HG03175 (cell line): ENCODE measurements around the gene LCT.

Experiments
- ATAC-seq: cut with Tn5 transposase; IDR thresholded peaks from one replicate; pipeline ENCODE4 v1.9.1; 2021; ENCODE audit warnings: mild to moderate bottlenecking, moderate library complexity; ENCODE audit not compliant: unreplicated experiment

The LCT gene

GRCh38 chr2:135744760-135745314 lies 92.1 kb downstream of the LCT start:
- no peak for ATAC-seq

GRCh38 chr2:135743860-135744259 lies 93.1 kb downstream of the LCT start:
- no peak for ATAC-seq

- ATAC-seq = peak; percentile 18
These were observed 94.6 kb downstream of the LCT start for GRCh38 chr2:135742325-135742757.

DNA sequence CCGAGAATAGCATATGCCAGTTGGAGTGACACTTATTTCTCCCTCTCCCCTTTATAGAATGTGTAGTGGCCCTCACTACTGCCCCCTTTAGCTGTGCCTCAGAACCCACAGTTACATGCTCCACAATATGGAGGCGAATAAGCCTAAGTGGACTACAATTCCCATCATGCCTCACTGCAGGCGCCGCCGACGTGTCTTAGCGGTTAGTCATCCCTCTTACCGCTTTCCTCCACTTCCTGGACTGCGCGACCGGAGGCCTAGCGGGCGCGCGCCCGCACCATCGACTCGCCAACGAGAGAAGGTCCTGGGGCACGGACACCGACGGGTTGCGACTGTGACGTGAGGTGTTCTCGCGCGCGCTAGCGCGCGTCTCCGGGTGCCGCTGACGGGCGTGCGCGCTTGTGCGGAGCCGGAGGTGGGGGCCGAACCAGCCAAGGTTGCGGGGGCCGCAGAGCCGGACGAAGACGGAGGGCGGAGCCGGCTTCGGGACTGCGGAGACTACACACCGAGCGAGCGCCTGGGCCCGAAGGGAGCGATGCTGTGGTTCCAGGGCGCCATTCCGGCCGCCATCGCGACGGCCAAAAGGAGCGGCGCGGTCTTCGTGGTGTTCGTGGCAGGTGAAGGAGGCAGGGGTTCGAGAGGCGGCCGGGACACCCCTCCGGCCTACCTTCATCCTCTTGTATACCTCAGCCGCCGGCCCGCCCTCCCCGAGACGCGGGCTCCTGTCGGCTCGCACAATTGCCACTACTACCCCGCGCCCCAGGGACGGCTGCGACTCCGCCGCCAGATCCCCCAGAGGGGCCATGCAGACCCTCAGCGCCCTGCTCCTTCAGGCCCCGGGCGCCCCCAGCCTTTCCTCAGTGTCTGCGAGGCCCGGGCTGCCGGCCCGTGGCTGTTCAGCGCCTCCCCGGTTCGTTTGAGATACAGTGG lies 95.3 kb downstream of the LCT start, which contains the start of gene UBXN4:
UBXN4 (plus strand) TSS at position 461 of the 930 bp plus-strand sequence; CDS start at position 536, 75 bp downstream.
- ATAC-seq = peak; percentile 90

DNA sequence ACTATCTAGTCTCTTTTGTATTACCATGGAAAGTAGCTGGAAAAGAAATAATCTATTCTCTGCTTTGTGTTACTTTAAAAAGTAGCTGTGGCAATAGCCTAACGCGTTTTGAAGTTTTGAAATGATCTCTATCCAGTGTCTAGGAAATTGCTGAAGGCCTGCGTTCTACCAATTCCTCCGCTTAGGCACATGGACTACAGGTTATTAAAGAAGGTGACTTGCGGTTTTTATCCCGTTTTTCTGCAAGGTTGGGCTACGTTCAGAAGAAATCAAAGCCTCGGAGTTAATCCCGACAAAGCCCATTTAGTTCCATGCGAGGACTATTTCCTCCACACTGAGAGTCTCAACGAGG lies 96.0 kb downstream of the LCT start:
- no peak for ATAC-seq

DNA sequence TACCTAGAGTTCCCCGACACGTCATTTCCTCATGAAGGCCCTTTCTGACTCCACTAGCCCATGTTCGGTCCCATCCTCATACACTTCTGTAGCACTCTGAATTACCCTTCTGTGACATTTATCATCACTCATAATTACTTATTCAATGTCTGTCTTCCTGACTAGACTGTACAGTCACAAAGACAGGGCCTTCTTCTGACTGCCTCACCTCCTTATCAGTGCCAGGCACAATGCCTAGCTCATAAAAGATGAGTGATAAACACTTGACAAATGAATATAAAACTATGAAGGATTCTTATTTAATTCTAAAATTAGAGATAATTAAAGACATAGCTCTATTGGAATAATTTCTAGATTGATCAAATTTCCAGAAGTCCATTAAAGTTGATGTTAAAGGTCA lies 96.8 kb downstream of the LCT start:
- ATAC-seq = no peak
